Epithelial cell of esophagus (primary cell): ENCODE results near the gene ANK3.
A peak's percentile ranks its signal among the peaks of the same experiment; 100 is the strongest.

ENCODE experiments used
- DNase-seq: peaks from one replicate; pipeline ENCODE4 v3.0.0; 2010; ENCODE audit warnings: low read depth
- H3K4me3 ChIP-seq: 2 replicates; pipeline ENCODE4 v1.5.1; 2011; ENCODE audit warnings: mild to moderate bottlenecking, low read length, control low read depth
- CTCF ChIP-seq: IDR thresholded peaks from 2 replicates; pipeline ENCODE4 v1.5.1; 2011; ENCODE audit warnings: low read depth, mild to moderate bottlenecking, low read length, control low read depth, inconsistent platforms; ENCODE audit not compliant: insufficient read depth; ENCODE audit errors: missing control alignments

Gene ANK3

DNA sequence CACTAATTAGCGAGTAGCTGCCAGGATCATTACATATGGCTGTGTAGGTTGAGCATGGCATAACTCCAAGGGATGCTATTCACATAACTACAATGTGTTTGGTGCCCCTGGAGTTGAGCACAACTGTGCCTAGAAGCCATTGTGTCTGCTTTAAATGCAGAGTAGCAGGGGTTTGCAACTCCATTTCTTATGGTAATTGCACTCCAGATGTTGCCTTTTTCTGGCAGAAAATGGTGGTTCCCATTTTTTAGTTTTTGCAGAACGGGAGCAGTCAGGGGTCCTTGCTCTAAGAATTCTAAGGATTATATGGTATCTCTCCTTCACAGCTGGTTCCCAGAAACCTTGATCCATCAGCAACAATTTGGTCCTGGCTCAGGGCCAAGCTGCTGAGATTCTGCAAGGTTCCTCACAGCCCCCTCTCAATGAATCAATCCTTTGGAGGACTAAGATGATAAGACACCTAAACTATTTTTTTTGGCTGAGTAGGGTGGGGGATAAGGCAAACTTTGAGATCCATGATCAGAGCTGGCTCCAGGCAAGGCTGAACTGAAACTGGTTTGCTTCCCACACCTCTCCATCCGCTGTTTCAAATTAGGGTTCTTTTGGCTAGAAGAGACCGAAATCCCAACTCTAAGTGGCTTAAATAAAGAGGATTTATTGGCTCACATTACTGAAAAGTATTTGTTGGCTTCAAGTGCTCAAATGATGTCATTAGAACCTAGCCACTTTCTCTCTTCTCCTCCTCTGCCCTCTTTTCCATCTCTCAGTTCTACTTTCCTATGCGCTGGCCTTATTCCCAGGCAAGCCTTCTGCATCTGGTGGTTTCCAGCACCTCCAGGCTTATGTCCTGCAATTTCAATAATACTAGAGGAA lies 385.8 kb downstream of the ANK3 start:
- no peak for TF ChIP-seq CTCF

GRCh38 chr10:60000747-60001146 lies 388.9 kb downstream of the ANK3 start:
- H3K4me3 ChIP-seq: no peak overlapping the region
- TF ChIP-seq CTCF: no peak
- no peak for DNase-seq

More for the DNA sequence above, 385.8 kb downstream of the ANK3 start:
- no peak for DNase-seq
- no peak overlapping the region for H3K4me3 ChIP-seq

DNA sequence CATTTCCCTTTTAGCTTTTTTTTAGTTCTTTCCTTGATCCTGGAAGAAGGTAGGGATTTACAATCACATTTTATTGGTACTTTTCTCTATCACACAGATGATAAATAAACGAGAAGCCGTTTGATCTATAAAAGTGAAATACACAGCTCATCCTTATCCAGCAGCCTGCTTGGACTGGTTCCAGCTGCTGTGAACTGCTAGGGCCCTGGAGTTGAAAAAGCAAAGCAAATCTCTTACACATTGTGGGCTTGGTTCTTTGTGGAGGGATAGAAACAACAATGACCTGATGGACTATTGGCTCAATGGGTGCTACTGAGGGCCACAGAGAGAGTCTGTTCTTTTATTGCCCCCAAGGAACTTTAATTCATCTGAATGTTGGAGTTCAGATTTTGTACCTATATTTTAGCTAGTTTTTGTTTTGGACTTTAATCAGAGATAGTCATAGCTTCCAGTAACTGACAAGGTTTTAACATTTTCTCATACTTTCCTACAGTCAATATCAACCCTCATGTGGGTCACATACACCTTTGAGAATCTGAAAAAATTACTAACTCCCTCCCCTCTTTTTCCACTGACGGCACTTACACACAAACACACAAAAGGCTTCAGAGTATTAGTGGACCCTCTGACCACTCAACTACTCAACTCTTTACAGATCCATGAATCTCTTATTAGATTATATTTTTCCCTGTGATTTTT lies 391.7 kb downstream of the ANK3 start:
- TF ChIP-seq CTCF: no peak
- no peak for DNase-seq
- H3K4me3 ChIP-seq: no peak overlapping the region

GRCh38 chr10:59995862-59996261 lies 393.8 kb downstream of the ANK3 start:
- no peak for TF ChIP-seq CTCF
- DNase-seq: peak; percentile 71
- H3K4me3 ChIP-seq: no peak overlapping the region

DNA sequence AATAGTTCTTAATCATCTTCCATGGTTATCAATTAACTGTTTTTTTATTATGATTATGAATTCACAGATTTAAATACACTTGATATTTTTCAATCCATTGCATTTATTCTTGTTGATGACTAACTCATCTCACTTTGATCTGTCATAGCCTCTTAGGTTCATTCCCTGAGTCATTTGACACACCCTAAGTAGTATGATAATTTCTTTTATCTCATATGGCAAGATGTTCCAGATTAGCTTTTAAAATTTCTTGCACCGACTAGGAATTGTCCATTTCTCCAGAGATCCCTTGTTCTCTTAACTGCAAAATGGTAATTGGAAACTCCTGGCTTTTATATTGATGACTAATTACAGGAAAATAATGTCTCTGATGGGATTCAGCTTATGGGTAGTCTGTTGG lies 395.7 kb downstream of the ANK3 start:
- H3K4me3 ChIP-seq: no peak overlapping the region
- peak; percentile 82 for DNase-seq
- no peak for TF ChIP-seq CTCF

DNA sequence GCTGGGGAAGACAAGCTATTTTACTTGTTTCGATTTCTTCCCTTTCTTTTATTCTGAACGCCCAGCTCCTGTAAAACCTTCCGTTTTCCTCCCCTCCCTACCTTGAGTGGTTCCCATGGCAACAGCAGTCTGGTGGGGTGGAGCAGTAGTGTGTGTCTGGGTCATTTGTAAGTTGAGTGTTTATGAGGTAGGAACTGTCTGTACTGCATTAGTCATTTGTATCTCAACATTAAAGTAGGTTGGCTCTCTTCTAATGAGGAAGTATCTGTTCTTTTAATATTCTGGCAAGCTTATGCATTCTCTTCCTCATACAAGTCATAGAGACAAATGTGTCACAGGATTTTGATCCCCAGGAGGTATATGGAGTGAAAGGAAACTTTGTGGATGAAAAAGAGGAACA lies 398.0 kb downstream of the ANK3 start:
- DNase-seq: peak; percentile 88
- peak overlapping the region; percentile 7 for H3K4me3 ChIP-seq
- no peak for TF ChIP-seq CTCF
